HEK293 (cell line): Measurements from ENCODE around the gene TDG.

Experiments
- BCL11A ChIP-seq: fragments of 450-650 bp; formaldehyde crosslinking; IDR thresholded peaks from 2 replicates; pipeline ENCODE4 v1.5.1; 2016; ENCODE audit warnings: low read depth, missing biosample characterization, missing genetic modification characterization
- EGR2 ChIP-seq: fragments of 450-650 bp; formaldehyde crosslinking; IDR thresholded peaks from 2 replicates; pipeline ENCODE4 v1.5.1; 2016; ENCODE audit warnings: low read depth, missing biosample characterization, missing genetic modification characterization
- HOXA7 ChIP-seq: sonication (generic); formaldehyde crosslinking; IDR thresholded peaks from 2 replicates; pipeline ENCODE4 v1.8.1; 2022; ENCODE audit warnings: missing genetic modification reagents, borderline replicate concordance
- INSM2 ChIP-seq: fragments of 450-650 bp; formaldehyde crosslinking; IDR thresholded peaks from 2 replicates; pipeline ENCODE4 v1.5.1; 2016; ENCODE audit warnings: missing biosample characterization, missing genetic modification characterization
- KLF1 ChIP-seq: fragments of 450-650 bp; formaldehyde crosslinking; IDR thresholded peaks from 2 replicates; pipeline ENCODE4 v1.5.1; 2016; ENCODE audit warnings: missing biosample characterization, missing genetic modification characterization
- KLF17 ChIP-seq: fragments of 450-650 bp; formaldehyde crosslinking; IDR thresholded peaks from 2 replicates; pipeline ENCODE4 v1.5.1; 2016; ENCODE audit warnings: missing biosample characterization, missing genetic modification characterization
- PBX3 ChIP-seq: sonication (generic); formaldehyde crosslinking; IDR thresholded peaks from 2 replicates; pipeline ENCODE4 v1.8.1; 2022; ENCODE audit warnings: mild to moderate bottlenecking, moderate library complexity, missing genetic modification reagents
- SP7 ChIP-seq: fragments of 450-650 bp; formaldehyde crosslinking; IDR thresholded peaks from 2 replicates; pipeline ENCODE4 v1.5.1; 2016; ENCODE audit warnings: missing biosample characterization, missing genetic modification characterization
- YY2 ChIP-seq: fragments of 450-650 bp; formaldehyde crosslinking; IDR thresholded peaks from 2 replicates; pipeline ENCODE4 v1.5.1; 2016; ENCODE audit warnings: missing biosample characterization, missing genetic modification characterization
- ZBTB10 ChIP-seq: fragments of 450-650 bp; formaldehyde crosslinking; IDR thresholded peaks from 2 replicates; pipeline ENCODE4 v1.5.1; 2016; ENCODE audit warnings: missing biosample characterization, missing genetic modification characterization
- ZBTB6 ChIP-seq: fragments of 450-650 bp; formaldehyde crosslinking; IDR thresholded peaks from 2 replicates; pipeline ENCODE4 v1.5.1; 2017; ENCODE audit warnings: missing biosample characterization, missing genetic modification characterization
- ZNF133 ChIP-seq: fragments of 450-650 bp; formaldehyde crosslinking; IDR thresholded peaks from 2 replicates; pipeline ENCODE4 v1.5.1; 2016; ENCODE audit warnings: missing biosample characterization, missing genetic modification characterization
- ZNF155 ChIP-seq: fragments of 450-650 bp; formaldehyde crosslinking; IDR thresholded peaks from 2 replicates; pipeline ENCODE4 v1.5.1; 2016; ENCODE audit warnings: missing biosample characterization, missing genetic modification characterization
- ZNF169 ChIP-seq: fragments of 450-650 bp; formaldehyde crosslinking; IDR thresholded peaks from 2 replicates; pipeline ENCODE4 v1.5.1; 2016; ENCODE audit warnings: missing biosample characterization, missing genetic modification characterization
- ZNF174 ChIP-seq: fragments of 450-650 bp; formaldehyde crosslinking; IDR thresholded peaks from 2 replicates; pipeline ENCODE4 v1.5.0; 2017; ENCODE audit warnings: missing biosample characterization, mild to moderate bottlenecking, missing genetic modification characterization
- ZNF211 ChIP-seq: fragments of 450-650 bp; formaldehyde crosslinking; IDR thresholded peaks from 2 replicates; pipeline ENCODE4 v1.5.1; 2016; ENCODE audit warnings: low read depth, missing biosample characterization, missing genetic modification characterization
- ZNF239 ChIP-seq: fragments of 450-650 bp; formaldehyde crosslinking; IDR thresholded peaks from 2 replicates; pipeline ENCODE4 v1.5.1; 2016; ENCODE audit warnings: missing biosample characterization, missing genetic modification characterization
- ZNF311 ChIP-seq: fragments of 450-650 bp; formaldehyde crosslinking; IDR thresholded peaks from 2 replicates; pipeline ENCODE4 v1.5.1; 2017; ENCODE audit warnings: missing biosample characterization, missing genetic modification characterization, borderline replicate concordance
- ZNF341 ChIP-seq: fragments of 450-650 bp; formaldehyde crosslinking; IDR thresholded peaks from 2 replicates; pipeline ENCODE4; 2016; ENCODE audit warnings: low read depth, missing biosample characterization, missing genetic modification characterization
- ZNF416 ChIP-seq: fragments of 450-650 bp; formaldehyde crosslinking; IDR thresholded peaks from 2 replicates; pipeline ENCODE4 v1.5.1; 2016; ENCODE audit warnings: missing biosample characterization, missing genetic modification characterization
- ZNF530 ChIP-seq: fragments of 450-650 bp; formaldehyde crosslinking; IDR thresholded peaks from 2 replicates; pipeline ENCODE4 v1.5.1; 2016; ENCODE audit warnings: low read depth, missing biosample characterization, missing genetic modification characterization
- ZNF548 ChIP-seq: fragments of 450-650 bp; formaldehyde crosslinking; IDR thresholded peaks from 2 replicates; pipeline ENCODE4 v1.5.1; 2016; ENCODE audit warnings: missing biosample characterization, missing genetic modification characterization
- ZNF621 ChIP-seq: fragments of 450-650 bp; formaldehyde crosslinking; IDR thresholded peaks from 2 replicates; pipeline ENCODE4 v1.5.1; 2017; ENCODE audit warnings: missing biosample characterization, missing genetic modification characterization
- ZNF670 ChIP-seq: fragments of 450-650 bp; formaldehyde crosslinking; IDR thresholded peaks from 2 replicates; pipeline ENCODE4 v1.5.1; 2016; ENCODE audit warnings: missing biosample characterization, missing genetic modification characterization, low read depth
- ZNF701 ChIP-seq: fragments of 450-650 bp; formaldehyde crosslinking; IDR thresholded peaks from 2 replicates; pipeline ENCODE4 v1.5.1; 2016; ENCODE audit warnings: missing biosample characterization, missing genetic modification characterization
- ZNF704 ChIP-seq: fragments of 450-650 bp; formaldehyde crosslinking; IDR thresholded peaks from 2 replicates; pipeline ENCODE4 v1.5.1; 2016; ENCODE audit warnings: missing biosample characterization, missing genetic modification characterization
- ZSCAN30 ChIP-seq: fragments of 450-650 bp; IDR thresholded peaks from 2 replicates; pipeline ENCODE4 v1.5.1; 2018; ENCODE audit warnings: missing biosample characterization, mild to moderate bottlenecking, missing genetic modification characterization, moderate library complexity

Gene TDG

GRCh38 chr12:103929046-103929783 is 36.5 kb upstream of the TDG start (continued):
- TF ChIP-seq INSM2 (tag by site-specific recombination) (no peak), ZBTB10 (tag by site-specific recombination) (peak; percentile 92), ZSCAN30 (tag by site-specific recombination) (peak; percentile 68; the same call in 1 of the 2 replicates), EGR2 (tag by site-specific recombination) (no peak), YY2 (tag by site-specific recombination) (no peak; the same call in 1 of the 2 replicates), ZNF704 (tag by site-specific recombination) (no peak), KLF17 (tag by site-specific recombination) (no peak), ZNF155 (no peak), ZNF211 (no peak), PBX3 (CRISPR knock-in tag) (no peak), BCL11A (tag by site-specific recombination) (no peak), ZNF133 (tag by site-specific recombination) (no peak), ZBTB6 (tag by site-specific recombination) (no peak; the same call in 1 of the 2 replicates), HOXA7 (CRISPR knock-in tag) (no peak), ZNF548 (tag by site-specific recombination) (no peak), ZNF701 (tag by site-specific recombination) (no peak), ZNF670 (tag by site-specific recombination) (no peak), SP7 (tag by site-specific recombination) (no peak; the same call in 1 of the 2 replicates), ZNF174 (no peak), ZNF169 (tag by site-specific recombination) (no peak), ZNF341 (tag by site-specific recombination) (no peak), KLF1 (tag by site-specific recombination) (no peak), ZNF530 (tag by site-specific recombination) (no peak), ZNF239 (tag by site-specific recombination) (no peak), ZNF311 (tag by site-specific recombination) (no peak), ZNF621 (tag by site-specific recombination) (no peak), ZNF416 (tag by site-specific recombination) (no peak)
